Measurements from ENCODE around the gene RPS6KA5.

The RPS6KA5 gene

DNA sequence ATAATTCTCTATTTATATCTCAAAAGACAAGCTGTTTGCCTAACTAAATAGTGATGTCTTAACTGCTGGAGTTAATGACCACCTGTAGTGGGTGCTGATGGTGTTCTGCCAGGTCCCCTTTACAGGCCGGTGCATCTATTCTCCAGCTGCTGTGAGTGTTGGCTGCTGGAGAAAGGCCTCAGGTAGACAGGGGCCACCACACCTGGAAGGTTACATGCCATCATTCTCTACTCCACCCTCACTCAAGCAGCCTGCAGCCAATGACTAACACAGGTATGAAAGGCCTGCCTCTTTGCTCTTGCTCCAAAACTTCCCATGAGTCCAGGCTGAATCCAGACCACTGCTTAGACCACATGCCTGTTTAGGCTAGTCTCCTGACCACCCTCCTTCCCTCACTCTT is 73.9 kb downstream of the RPS6KA5 start:
- Histone ChIP-seq H3K79me1 (ENCODE audit: low read length) (no peaks in the 10 kb centered on the region), H2AK5ac (ENCODE audit: low read length) (no peak overlapping the region), H4K12ac (ENCODE audit: low read depth, low read length) (no peak overlapping the region), H2AFZ (ENCODE audit: insufficient read depth, low read length, poor library complexity) (no peak overlapping the region), H3K4ac (ENCODE audit: low read depth, low read length) (no peak overlapping the region), H4K8ac (ENCODE audit: low read depth, low read length) (no peak overlapping the region), H3K18ac (ENCODE audit: low read length) (no peak overlapping the region), H3K79me2 (ENCODE audit: control insufficient read depth, insufficient read depth, low read length, poor library complexity) (no peaks in the 10 kb centered on the region), H2BK12ac (ENCODE audit: low read length) (no peak overlapping the region), H3K4me1 (ENCODE audit: control insufficient read depth in 1 of 2, insufficient read depth in 2 of 2, low read length in 2 of 2) (no peaks in the 10 kb centered on the region), H3K9ac (ENCODE audit: low read length) (no peak overlapping the region), H3K27me3 (ENCODE audit: insufficient read depth, low read length) (no peaks in the 10 kb centered on the region), H3K36me3 (ENCODE audit: control insufficient read depth in 1 of 2, insufficient read depth in 2 of 2, low read length in 2 of 2) (no peaks in the 10 kb centered on the region), H3K4me2 (ENCODE audit: low read length) (no peak overlapping the region), H3K4me3 (ENCODE audit: low read depth, low read length) (no peak overlapping the region), H3K23ac (ENCODE audit: low read length) (no peak overlapping the region), H3K9me3 (ENCODE audit: insufficient read depth, low read depth, low read length) (no peaks in the 10 kb centered on the region), H3K27ac (ENCODE audit: low read depth, low read length) (no peak overlapping the region), H3K14ac (ENCODE audit: low read length) (no peak overlapping the region), H2BK120ac (ENCODE audit: insufficient read depth, low read length, poor library complexity) (no peak overlapping the region), H4K91ac (ENCODE audit: low read depth, low read length) (no peak overlapping the region), H2BK5ac (ENCODE audit: low read depth, low read length, poor library complexity) (no peak overlapping the region)
- DNase-seq = peak; percentile 90
- WGBS (ENCODE audit: extremely low coverage, insufficient coverage, insufficient read length) = no CpG with 5 or more reads among the region's 1 CpG

DNA sequence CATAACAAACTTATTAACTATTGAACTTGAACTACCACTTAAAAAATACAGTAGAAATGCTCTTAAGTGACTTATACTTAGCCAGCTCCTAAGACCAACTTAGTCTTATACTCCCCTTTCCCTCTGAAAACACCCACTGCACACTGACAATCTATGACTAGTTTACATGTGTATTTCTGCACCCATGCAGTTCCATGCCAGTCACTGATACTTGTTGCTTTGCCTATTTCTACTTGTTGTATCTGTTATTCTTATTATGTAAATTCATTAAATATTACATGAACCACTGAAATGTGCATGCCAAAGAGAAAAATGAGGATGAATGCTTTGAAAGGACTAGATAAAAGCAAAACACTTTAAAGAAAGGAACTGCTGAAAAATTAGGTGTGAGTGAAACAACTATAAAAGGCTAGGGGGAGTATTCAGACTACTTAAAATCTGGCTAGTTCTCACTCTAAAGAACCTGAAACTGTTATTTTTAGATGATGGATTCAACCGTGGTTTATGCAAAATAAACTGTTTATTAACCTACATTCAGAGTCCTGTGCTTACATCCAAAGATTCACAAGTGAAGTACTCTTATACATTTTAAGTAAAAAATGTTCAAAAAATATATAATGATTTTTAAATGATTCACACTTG is 74.7 kb downstream of the RPS6KA5 start:
- H3K79me1 ChIP-seq (ENCODE audit: low read length) = no peaks in the 10 kb centered on the region
- no CpG with 5 or more reads among the region's 1 CpG for whole genome bisulfite sequencing (ENCODE audit: extremely low coverage, insufficient coverage, insufficient read length)
- no peaks in the 10 kb centered on the region for H3K4me1 ChIP-seq (ENCODE audit: control insufficient read depth in 1 of 2, insufficient read depth in 2 of 2, low read length in 2 of 2)
- H4K8ac ChIP-seq (ENCODE audit: low read depth, low read length) = no peak overlapping the region
- no peak overlapping the region for H4K91ac ChIP-seq (ENCODE audit: low read depth, low read length)
- no peak overlapping the region for H3K9ac ChIP-seq (ENCODE audit: low read length)
- no peaks in the 10 kb centered on the region for H3K27me3 ChIP-seq (ENCODE audit: insufficient read depth, low read length)
- H2BK5ac ChIP-seq (ENCODE audit: low read depth, low read length, poor library complexity) = no peak overlapping the region
- no peak overlapping the region for H3K27ac ChIP-seq (ENCODE audit: low read depth, low read length)
- no peaks in the 10 kb centered on the region for H3K79me2 ChIP-seq (ENCODE audit: control insufficient read depth, insufficient read depth, low read length, poor library complexity)
- H3K18ac ChIP-seq (ENCODE audit: low read length) = no peak overlapping the region
- DNase-seq = no peak
- H3K4ac ChIP-seq (ENCODE audit: low read depth, low read length) = no peak overlapping the region
- H2AFZ ChIP-seq (ENCODE audit: insufficient read depth, low read length, poor library complexity) = no peak overlapping the region
- H3K23ac ChIP-seq (ENCODE audit: low read length) = no peak overlapping the region
- H3K4me3 ChIP-seq (ENCODE audit: low read depth, low read length) = no peak overlapping the region
- no peak overlapping the region for H2AK5ac ChIP-seq (ENCODE audit: low read length)
- H3K36me3 ChIP-seq (ENCODE audit: control insufficient read depth in 1 of 2, insufficient read depth in 2 of 2, low read length in 2 of 2) = no peaks in the 10 kb centered on the region
- H4K12ac ChIP-seq (ENCODE audit: low read depth, low read length) = no peak overlapping the region
- no peak overlapping the region for H3K14ac ChIP-seq (ENCODE audit: low read length)
- H2BK120ac ChIP-seq (ENCODE audit: insufficient read depth, low read length, poor library complexity) = no peak overlapping the region
- no peaks in the 10 kb centered on the region for H3K9me3 ChIP-seq (ENCODE audit: insufficient read depth, low read depth, low read length)
- H3K4me2 ChIP-seq (ENCODE audit: low read length) = no peak overlapping the region
- H2BK12ac ChIP-seq (ENCODE audit: low read length) = no peak overlapping the region

DNA sequence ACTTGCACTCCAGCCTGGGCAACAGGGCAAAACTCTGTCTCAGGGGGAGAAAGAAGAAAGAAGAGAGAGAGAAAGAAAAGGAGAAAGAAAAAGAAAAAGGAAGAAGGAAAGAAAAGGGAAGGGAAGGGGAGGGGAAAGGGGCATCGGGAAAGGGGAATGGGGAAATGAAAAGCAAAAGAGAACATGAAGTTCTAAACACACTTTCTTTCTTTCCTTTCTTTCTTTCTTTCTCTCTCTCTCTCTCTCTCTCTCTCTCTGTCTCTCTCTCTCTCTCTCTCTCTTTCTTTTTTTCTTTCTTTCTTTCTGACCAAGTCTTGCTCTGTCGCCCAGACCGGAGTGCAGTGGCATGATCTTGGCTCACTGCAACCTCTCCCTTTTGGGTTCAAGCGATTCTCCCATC is 76.9 kb downstream of the RPS6KA5 start:
- H3K79me1 ChIP-seq (ENCODE audit: low read length) = no peaks in the 10 kb centered on the region
- no peaks in the 10 kb centered on the region for H3K36me3 ChIP-seq (ENCODE audit: control insufficient read depth in 1 of 2, insufficient read depth in 2 of 2, low read length in 2 of 2)
- H2BK5ac ChIP-seq (ENCODE audit: low read depth, low read length, poor library complexity) = no peak overlapping the region
- H2AFZ ChIP-seq (ENCODE audit: insufficient read depth, low read length, poor library complexity) = no peak overlapping the region
- no peak overlapping the region for H4K12ac ChIP-seq (ENCODE audit: low read depth, low read length)
- no peak overlapping the region for H3K27ac ChIP-seq (ENCODE audit: low read depth, low read length)
- H3K79me2 ChIP-seq (ENCODE audit: control insufficient read depth, insufficient read depth, low read length, poor library complexity) = no peaks in the 10 kb centered on the region
- H3K4ac ChIP-seq (ENCODE audit: low read depth, low read length) = no peak overlapping the region
- no peak overlapping the region for H3K4me3 ChIP-seq (ENCODE audit: low read depth, low read length)
- H3K14ac ChIP-seq (ENCODE audit: low read length) = no peak overlapping the region
- H3K4me2 ChIP-seq (ENCODE audit: low read length) = no peak overlapping the region
- peaks cover 0 to 2% of the 10 kb centered on the region in 2 experiments for H3K4me1 ChIP-seq (ENCODE audit: control insufficient read depth in 1 of 2, insufficient read depth in 2 of 2, low read length in 2 of 2)
- no peak overlapping the region for H2BK120ac ChIP-seq (ENCODE audit: insufficient read depth, low read length, poor library complexity)
- H3K9ac ChIP-seq (ENCODE audit: low read length) = no peak overlapping the region
- H3K27me3 ChIP-seq (ENCODE audit: insufficient read depth, low read length) = no peaks in the 10 kb centered on the region
- H3K9me3 ChIP-seq (ENCODE audit: insufficient read depth, low read depth, low read length) = no peaks in the 10 kb centered on the region
- H3K23ac ChIP-seq (ENCODE audit: low read length) = no peak overlapping the region
- no peak for DNase-seq
- no CpG with 5 or more reads among the region's 4 CpGs for WGBS (ENCODE audit: extremely low coverage, insufficient coverage, insufficient read length)
- H2AK5ac ChIP-seq (ENCODE audit: low read length) = no peak overlapping the region
- H3K18ac ChIP-seq (ENCODE audit: low read length) = no peak overlapping the region
- no peak overlapping the region for H2BK12ac ChIP-seq (ENCODE audit: low read length)
- no peak overlapping the region for H4K91ac ChIP-seq (ENCODE audit: low read depth, low read length)
- H4K8ac ChIP-seq (ENCODE audit: low read depth, low read length) = no peak overlapping the region

DNA sequence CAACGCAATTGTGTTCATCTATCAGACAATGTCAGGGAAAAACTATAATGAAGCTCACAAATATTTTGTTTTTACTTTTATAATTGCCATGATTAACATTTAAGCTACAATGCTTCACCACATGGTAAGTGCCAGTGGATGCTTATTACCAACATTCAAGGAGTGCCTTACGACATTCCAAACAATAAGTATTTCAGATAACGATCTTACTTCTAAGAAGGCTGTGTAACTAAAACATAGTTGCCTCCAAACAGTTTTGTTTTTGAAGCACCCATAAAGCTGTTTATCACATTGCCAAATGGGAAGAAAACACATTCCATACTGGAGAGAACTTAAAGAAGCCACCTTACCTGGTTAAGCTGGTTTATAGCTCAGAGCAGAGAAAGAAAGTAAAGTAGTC is 78.8 kb downstream of the RPS6KA5 start:
- no peak overlapping the region for H3K9ac ChIP-seq (ENCODE audit: low read length)
- H2AFZ ChIP-seq (ENCODE audit: insufficient read depth, low read length, poor library complexity) = no peak overlapping the region
- no peak overlapping the region for H2BK12ac ChIP-seq (ENCODE audit: low read length)
- H3K27me3 ChIP-seq (ENCODE audit: insufficient read depth, low read length) = no peaks in the 10 kb centered on the region
- no peak overlapping the region for H2BK120ac ChIP-seq (ENCODE audit: insufficient read depth, low read length, poor library complexity)
- peaks cover 0 to 2% of the 10 kb centered on the region in 2 experiments for H3K4me1 ChIP-seq (ENCODE audit: control insufficient read depth in 1 of 2, insufficient read depth in 2 of 2, low read length in 2 of 2)
- peak in 1 of 2 donors; percentile 92 for DNase-seq
- H3K9me3 ChIP-seq (ENCODE audit: insufficient read depth, low read depth, low read length) = no peaks in the 10 kb centered on the region
- no peak overlapping the region for H2BK5ac ChIP-seq (ENCODE audit: low read depth, low read length, poor library complexity)
- no peaks in the 10 kb centered on the region for H3K36me3 ChIP-seq (ENCODE audit: control insufficient read depth in 1 of 2, insufficient read depth in 2 of 2, low read length in 2 of 2)
- H3K79me1 ChIP-seq (ENCODE audit: low read length) = no peaks in the 10 kb centered on the region
- H3K79me2 ChIP-seq (ENCODE audit: control insufficient read depth, insufficient read depth, low read length, poor library complexity) = no peaks in the 10 kb centered on the region
- H3K4me3 ChIP-seq (ENCODE audit: low read depth, low read length) = no peak overlapping the region
- WGBS (ENCODE audit: extremely low coverage, insufficient coverage, insufficient read length) = no CpG with 5 or more reads among the region's 3 CpGs
- H3K14ac ChIP-seq (ENCODE audit: low read length) = no peak overlapping the region
- H2AK5ac ChIP-seq (ENCODE audit: low read length) = no peak overlapping the region
- no peak overlapping the region for H4K91ac ChIP-seq (ENCODE audit: low read depth, low read length)
- H3K18ac ChIP-seq (ENCODE audit: low read length) = no peak overlapping the region
- peak overlapping the region; percentile 46 for H3K27ac ChIP-seq (ENCODE audit: low read depth, low read length)
- no peak overlapping the region for H4K8ac ChIP-seq (ENCODE audit: low read depth, low read length)
- H3K23ac ChIP-seq (ENCODE audit: low read length) = no peak overlapping the region
- no peak overlapping the region for H3K4me2 ChIP-seq (ENCODE audit: low read length)
- H3K4ac ChIP-seq (ENCODE audit: low read depth, low read length) = no peak overlapping the region
- no peak overlapping the region for H4K12ac ChIP-seq (ENCODE audit: low read depth, low read length)
